Measurements from ENCODE around the gene TSC22D1.

- TF ChIP-seq EZH2 (IDR thresholded peaks at IDR 0.05; ENCODE audit: borderline replicate concordance, insufficient read depth, low read length, poor library complexity, severe bottlenecking) = no peak
- no peak for TF ChIP-seq CTCF (IDR thresholded peaks at IDR 0.05; ENCODE audit: poor library complexity, severe bottlenecking)
These were observed 171.6 kb downstream of the TSC22D1 start for GRCh38 chr13:44404261-44405132.

Measured in neural cell (in vitro differentiated cells).